Caco-2 (cell line): ENCODE results near the gene SLC10A7. TPM values are rescaled to one million over a fixed set of nuclear protein-coding genes. Genes with fewer than 3 reads are reported as not detected.

Experiments used
- BruUV-seq: library from RNA; stranded (reverse); fragments of 400-500 nt; replicated peaks from 2 replicates; lab custom pipeline; 2021; lab: Mats Ljungman, UMichigan
- CTCF ChIA-PET: fragments of 300-600 bp; sonication (Branson Sonifier 250); formaldehyde crosslinking; loops from one replicate; lab custom pipeline; 2022; ENCODE audit warnings: antibody characterized with exemption; lab: Charles Lee
- POLR2A ChIA-PET: fragments of 300-600 bp; sonication (Branson Sonifier 250); formaldehyde crosslinking; loops from one replicate; lab custom pipeline; 2022; ENCODE audit warnings: antibody characterized with exemption; lab: Charles Lee
- DNase-seq, 2 experiments: peaks; one replicate each; pipeline versions ENCODE4 v3.0.0 to v3.0.0-alpha.2; 2020 to 2022
- H3K27me3 ChIP-seq: replicated peaks from 2 replicates; pipeline ENCODE4 v1.6.0; 2011; ENCODE audit warnings: low read length; ENCODE audit not compliant: control insufficient read depth, insufficient read depth
- H3K36me3 ChIP-seq: 2 replicates; pipeline ENCODE4 v1.5.1; 2011; ENCODE audit warnings: low read length; ENCODE audit not compliant: control insufficient read depth, insufficient read depth
- H3K4me1 ChIP-seq: fragments of 250-450 bp; sonication (Bioruptor Pico); 2 replicates; pipeline ENCODE4 v1.5.1; 2020; ENCODE audit warnings: mild to moderate bottlenecking
- H3K4me3 ChIP-seq: 2 replicates; pipeline ENCODE4 v1.5.1; 2011; ENCODE audit warnings: low read depth, mild to moderate bottlenecking, control low read depth, low read length
- H3K9me3 ChIP-seq: fragments of 250-450 bp; sonication (Bioruptor Pico); 2 replicates; pipeline ENCODE4 v1.5.1; 2020; ENCODE audit warnings: mild to moderate bottlenecking, moderate library complexity
- H3K27ac Mint-ChIP-seq: one replicate; pipeline ENCODE4 v1.8.0; 2022; ENCODE audit warnings: mixed read lengths; ENCODE audit not compliant: unreplicated experiment
- H3K27me3 Mint-ChIP-seq: one replicate; pipeline ENCODE4 v1.8.0; 2022; ENCODE audit warnings: mixed read lengths; ENCODE audit not compliant: insufficient read depth, unreplicated experiment
- H3K36me3 Mint-ChIP-seq: one replicate; pipeline ENCODE4 v1.8.0; 2022; ENCODE audit warnings: mild to moderate bottlenecking, mixed read lengths; ENCODE audit not compliant: insufficient read depth, unreplicated experiment
- H3K4me1 Mint-ChIP-seq: one replicate; pipeline ENCODE4 v1.8.0; 2022; ENCODE audit warnings: low read depth, mixed read lengths; ENCODE audit not compliant: unreplicated experiment
- H3K4me3 Mint-ChIP-seq: one replicate; pipeline ENCODE4 v1.8.0; 2022; ENCODE audit warnings: mild to moderate bottlenecking, moderate library complexity, mixed read lengths; ENCODE audit not compliant: unreplicated experiment
- H3K9me3 Mint-ChIP-seq: one replicate; pipeline ENCODE4 v1.8.0; 2022; ENCODE audit warnings: mixed read lengths; ENCODE audit not compliant: unreplicated experiment
- CTCF ChIP-seq, 2 experiments: fragments of 200-600 bp in 1 of 2; IDR thresholded peaks; 1 replicate in 1 of 2; 2 replicates in 1 of 2; pipeline versions ENCODE4 v1.5.1 to v1.8.0; 2011 to 2022; ENCODE audit warnings: antibody characterized with exemption in 1 of 2, control low read depth in 1 of 2, inconsistent platforms in 1 of 2, low read depth in 1 of 2, low read length in 1 of 2, mild to moderate bottlenecking in 1 of 2, moderate library complexity in 1 of 2; ENCODE audit not compliant: insufficient read depth in 1 of 2, severe bottlenecking in 1 of 2, unreplicated experiment in 1 of 2
- intact Hi-C: fragments of 100-400 bp; cut with micrococcal nuclease; formaldehyde crosslinking; loops from one replicate; pipeline ENCODE4 v1.10.0; 2022; ENCODE audit not compliant: unreplicated experiment
- total RNA-seq: library from RNA; stranded (reverse); gene quantifications from 2 replicates; pipeline ENCODE4 v1.2.3, GENCODE V29; 2022

The SLC10A7 gene
- total RNA-seq, 1 experiment from 2014 or later, result 12.1 TPM

GRCh38 chr4:146285037-146285436, 236.7 kb downstream of the SLC10A7 start:
- Histone ChIP-seq H3K9me3 (no peaks in the 10 kb centered on the region), H3K27me3 (no peaks in the 10 kb centered on the region), H3K36me3 (no peaks in the 10 kb centered on the region), H3K4me1 (no peaks in the 10 kb centered on the region), H3K4me3 (no peak overlapping the region)
- POLR2A ChIA-PET, result no interaction called here
- Mint-ChIP-seq H3K36me3 (no peaks in the 10 kb centered on the region), H3K27me3 (no peaks in the 10 kb centered on the region), H3K9me3 (no peaks in the 10 kb centered on the region), H3K27ac (no peak overlapping the region), H3K4me1 (no peaks in the 10 kb centered on the region), H3K4me3 (no peak overlapping the region)
- no TSS peak for BruUV-seq
- intact Hi-C loops, result no loop called here
- TF ChIP-seq CTCF (IDR thresholded peaks at IDR 0.05; ENCODE audit: insufficient read depth in 1 of 2, low read depth in 1 of 2, low read length in 1 of 2, severe bottlenecking in 1 of 2, unreplicated experiment in 1 of 2), result no peak
- DNase-seq, result no peak
- CTCF ChIA-PET, result no interaction called here

- no TSS peak for BruUV-seq
- Histone ChIP-seq H3K27me3 (no peaks in the 10 kb centered on the region), H3K36me3 (no peaks in the 10 kb centered on the region), H3K4me3 (no peak overlapping the region), H3K9me3 (no peaks in the 10 kb centered on the region), H3K4me1 (no peaks in the 10 kb centered on the region)
- Mint-ChIP-seq H3K27me3 (no peaks in the 10 kb centered on the region), H3K36me3 (no peaks in the 10 kb centered on the region), H3K9me3 (no peaks in the 10 kb centered on the region), H3K4me1 (no peaks in the 10 kb centered on the region), H3K4me3 (no peak overlapping the region), H3K27ac (no peak overlapping the region)
- no peak for DNase-seq
- CTCF ChIA-PET, result no interaction called here
- POLR2A ChIA-PET, result no interaction called here
- intact Hi-C loops, result no loop called here
- no peak for TF ChIP-seq CTCF (IDR thresholded peaks at IDR 0.05; ENCODE audit: insufficient read depth in 1 of 2, low read depth in 1 of 2, low read length in 1 of 2, severe bottlenecking in 1 of 2, unreplicated experiment in 1 of 2)
These were observed 237.7 kb downstream of the SLC10A7 start for GRCh38 chr4:146283758-146284651.

GRCh38 chr4:146282657-146283056, 239.1 kb downstream of the SLC10A7 start:
- Mint-ChIP-seq H3K27me3 (no peaks in the 10 kb centered on the region), H3K9me3 (no peaks in the 10 kb centered on the region), H3K27ac (no peak overlapping the region), H3K4me3 (no peak overlapping the region), H3K4me1 (no peaks in the 10 kb centered on the region), H3K36me3 (no peaks in the 10 kb centered on the region)
- no peak for TF ChIP-seq CTCF (IDR thresholded peaks at IDR 0.05; ENCODE audit: insufficient read depth in 1 of 2, low read depth in 1 of 2, low read length in 1 of 2, severe bottlenecking in 1 of 2, unreplicated experiment in 1 of 2)
- BruUV-seq, result no TSS peak
- Histone ChIP-seq H3K27me3 (no peaks in the 10 kb centered on the region), H3K4me1 (no peaks in the 10 kb centered on the region), H3K36me3 (no peaks in the 10 kb centered on the region), H3K4me3 (no peak overlapping the region), H3K9me3 (no peaks in the 10 kb centered on the region)
- intact Hi-C loops, result no loop called here
- ChIA-PET CTCF (no interaction called here), POLR2A (no interaction called here)
- no peak for DNase-seq
